GM12878 (cell line): ENCODE data around the gene SNX12. TPM values are rescaled to one million over a fixed set of nuclear protein-coding genes. Genes with fewer than 3 reads are reported as not detected.

ENCODE experiments used
- ATAC-seq: fragments of 200-7000 bp; cut with Tn5 transposase; 3 replicates; pipeline ENCODE4 v1.9.1; 2020; ENCODE audit warnings: mild to moderate bottlenecking, moderate library complexity
- BruUV-seq: library from RNA; stranded (reverse); fragments of 400-500 nt; replicated peaks from 2 replicates; lab custom pipeline; 2021; lab: Mats Ljungman, UMichigan
- CTCF ChIA-PET: fragments of 300-600 bp; sonication (Branson Sonifier 250); formaldehyde crosslinking; extraction: SDS; loops from one replicate; lab custom pipeline; 2021; ENCODE audit warnings: inconsistent platforms; lab: Yijun Ruan, JAX
- POLR2A ChIA-PET: fragments of 350-600 bp; formaldehyde crosslinking; extraction: SDS; loops from one replicate; lab custom pipeline; 2021; ENCODE audit warnings: inconsistent platforms; lab: Charles Lee
- RAD21 ChIA-PET: fragments of 300-600 bp; sonication (Branson Sonifier 250); formaldehyde crosslinking; loops from one replicate; lab custom pipeline; 2023; ENCODE audit warnings: antibody characterized with exemption; ENCODE audit not compliant: unreplicated experiment; lab: Charles Lee
- SMC1A ChIA-PET: fragments of 300-600 bp; sonication (Branson Sonifier 250); formaldehyde crosslinking; loops from one replicate; lab custom pipeline; 2023; ENCODE audit not compliant: unreplicated experiment, uncharacterized antibody; lab: Charles Lee
- DNase-seq: peaks from one replicate; pipeline ENCODE4 v3.0.0-alpha.2; 2011; ENCODE audit warnings: low read depth, low spot score
- FAIRE-seq: peaks from 3 replicates; lab custom pipeline; 2011; peaks lifted over from hg19 to GRCh38; lab: Jason Lieb, UNC
- H2AFZ ChIP-seq: 2 replicates; pipeline ENCODE4 v1.6.0; 2011; ENCODE audit warnings: low read depth, low read length, control low read depth; ENCODE audit not compliant: control insufficient read depth
- H3K27ac ChIP-seq: 2 replicates; pipeline ENCODE4 v1.5.1; 2011; ENCODE audit warnings: control low read depth; ENCODE audit not compliant: control insufficient read depth, insufficient read depth
- H3K27me3 ChIP-seq, 2 experiments: replicated peaks in 1 of 2; 2 replicates each; pipeline versions ENCODE4 v1.6.0 to v1.6.1; 2011; ENCODE audit warnings: low read length in 1 of 2; ENCODE audit not compliant: control insufficient read depth in 2 of 2, insufficient read depth in 2 of 2
- H3K36me3 ChIP-seq, 2 experiments: 2 replicates each; pipeline ENCODE4 v1.5.1; 2011; ENCODE audit warnings: low read length in 1 of 2; ENCODE audit not compliant: control insufficient read depth in 2 of 2, insufficient read depth in 2 of 2
- H3K4me1 ChIP-seq: 2 replicates; pipeline ENCODE4 v1.6.1; 2011; ENCODE audit warnings: mild to moderate bottlenecking, low read length, moderate library complexity, mixed read lengths; ENCODE audit not compliant: control insufficient read depth, insufficient read depth
- H3K4me2 ChIP-seq: 2 replicates; pipeline ENCODE4 v1.6.0; 2011; ENCODE audit warnings: control low read depth; ENCODE audit not compliant: control insufficient read depth, insufficient read depth
- H3K4me3 ChIP-seq: fragments of 200-600 bp; sonication (generic); 2 replicates; pipeline ENCODE4 v1.5.1; 2016
- H3K79me2 ChIP-seq: 2 replicates; pipeline ENCODE4 v1.6.0; 2011; ENCODE audit warnings: low read length; ENCODE audit not compliant: control insufficient read depth, insufficient read depth
- H3K9ac ChIP-seq: 2 replicates; pipeline ENCODE4 v1.8.0; 2011; ENCODE audit warnings: low read length, control low read depth, mixed read lengths; ENCODE audit not compliant: control insufficient read depth, insufficient read depth
- H3K9me3 ChIP-seq: replicated peaks from 3 replicates; pipeline ENCODE4 v1.5.1; 2011; ENCODE audit warnings: mild to moderate bottlenecking, low read length; ENCODE audit not compliant: control insufficient read depth, insufficient read depth
- H4K20me1 ChIP-seq: 2 replicates; pipeline ENCODE4 v1.6.0; 2011; ENCODE audit not compliant: control insufficient read depth, insufficient read depth
- CBX3 ChIP-seq: fragments of 200-600 bp; sonication (generic); IDR thresholded peaks from 2 replicates; pipeline ENCODE4 v1.6.1; 2016; ENCODE audit warnings: low read depth, borderline replicate concordance
- MTA2 ChIP-seq: fragments of 450-650 bp; IDR thresholded peaks from 2 replicates; pipeline ENCODE4 v1.6.1; 2016; ENCODE audit warnings: low read depth, mild to moderate bottlenecking, moderate library complexity
- POLR2A ChIP-seq: IDR thresholded peaks from 2 replicates; pipeline ENCODE4 v1.6.1; 2011; ENCODE audit warnings: low read depth, mild to moderate bottlenecking, low read length
- RAD21 ChIP-seq: IDR thresholded peaks from 2 replicates; pipeline ENCODE4 v1.6.1; 2011; ENCODE audit warnings: mild to moderate bottlenecking, low read depth, low read length, moderate library complexity; ENCODE audit not compliant: insufficient read depth
- ZBED1 ChIP-seq: IDR thresholded peaks from 2 replicates; pipeline ENCODE4 v1.6.1; 2016; ENCODE audit warnings: borderline replicate concordance
- WGBS: methylation state at CpG from one replicate; pipeline ENCODE4 v1.1.6; 2016; ENCODE audit warnings: low lambda C conversion rate; ENCODE audit not compliant: insufficient replicate concordance, insufficient coverage; ENCODE audit errors: missing lambda C conversion rate; 5-methylcytosine and 5-hydroxymethylcytosine counted together
- in situ Hi-C: fragments of 300-500 bp; cut with MboI; formaldehyde crosslinking; loops from 9 replicates; pipeline ENCODE4 v1.14.3; 2018; ENCODE audit warnings: mixed read lengths
- intact Hi-C: fragments of 100-400 bp; cut with micrococcal nuclease; formaldehyde crosslinking; loops from one replicate; pipeline ENCODE4 v1.14.2; 2022; ENCODE audit not compliant: unreplicated experiment
- polyA plus RNA-seq, 11 experiments: library from polyadenylated mRNA; depleted of rRNA in 4 of 11; unstranded in 6 of 11; stranded (reverse) in 5 of 11; fragments of >200 nt; fragmentation: Nextera tagmentation in 4 of 11; fragmentation: Illumina TruSeq in 1 of 11; extraction: Ambion mirVana in 4 of 11; extraction: Trizol in 1 of 11; gene quantifications; 1 replicate in 1 of 11; 2 replicates in 10 of 11; pipeline versions ENCODE4 v1.2.1 to v1.2.3, GENCODE V29; 2011 to 2016; ENCODE audit warnings: inconsistent platforms in 2 of 11, missing spikeins in 2 of 11, low read depth in 1 of 11
- total RNA-seq, 4 experiments: library from RNA; depleted of rRNA in 3 of 4; stranded (reverse); fragments of >200 nt in 3 of 4; fragmentation: Illumina TruSeq in 1 of 4; extraction: Trizol in 1 of 4; gene quantifications; 2 replicates each; pipeline versions ENCODE4 v1.2.1 to v1.2.3, GENCODE V29; 2013 to 2021
- TF ChIP-seq, protein P1 (sequence below), 3 experiments: IDR thresholded peaks in 2 of 3; conservative IDR thresholded peaks in 1 of 3; 2 replicates each; pipeline ENCODE4 v1.5.1; 2011; ENCODE audit warnings: low read depth in 3 of 3, low read length in 3 of 3, mild to moderate bottlenecking in 3 of 3, control low read depth in 2 of 3, moderate library complexity in 2 of 3, inconsistent platforms in 1 of 3, mixed read lengths in 1 of 3; ENCODE audit not compliant: control insufficient read depth in 2 of 3, insufficient read depth in 1 of 3; ENCODE audit errors: extremely low read depth in 1 of 3

SNX12 gene
- total and polyA plus RNA-seq, 10 of the 15 experiments (the other 5 are each of a cell fraction or from before 2014, with no cell fraction given), result 4.4 to 50.4 (median 34.2) TPM

DNA sequence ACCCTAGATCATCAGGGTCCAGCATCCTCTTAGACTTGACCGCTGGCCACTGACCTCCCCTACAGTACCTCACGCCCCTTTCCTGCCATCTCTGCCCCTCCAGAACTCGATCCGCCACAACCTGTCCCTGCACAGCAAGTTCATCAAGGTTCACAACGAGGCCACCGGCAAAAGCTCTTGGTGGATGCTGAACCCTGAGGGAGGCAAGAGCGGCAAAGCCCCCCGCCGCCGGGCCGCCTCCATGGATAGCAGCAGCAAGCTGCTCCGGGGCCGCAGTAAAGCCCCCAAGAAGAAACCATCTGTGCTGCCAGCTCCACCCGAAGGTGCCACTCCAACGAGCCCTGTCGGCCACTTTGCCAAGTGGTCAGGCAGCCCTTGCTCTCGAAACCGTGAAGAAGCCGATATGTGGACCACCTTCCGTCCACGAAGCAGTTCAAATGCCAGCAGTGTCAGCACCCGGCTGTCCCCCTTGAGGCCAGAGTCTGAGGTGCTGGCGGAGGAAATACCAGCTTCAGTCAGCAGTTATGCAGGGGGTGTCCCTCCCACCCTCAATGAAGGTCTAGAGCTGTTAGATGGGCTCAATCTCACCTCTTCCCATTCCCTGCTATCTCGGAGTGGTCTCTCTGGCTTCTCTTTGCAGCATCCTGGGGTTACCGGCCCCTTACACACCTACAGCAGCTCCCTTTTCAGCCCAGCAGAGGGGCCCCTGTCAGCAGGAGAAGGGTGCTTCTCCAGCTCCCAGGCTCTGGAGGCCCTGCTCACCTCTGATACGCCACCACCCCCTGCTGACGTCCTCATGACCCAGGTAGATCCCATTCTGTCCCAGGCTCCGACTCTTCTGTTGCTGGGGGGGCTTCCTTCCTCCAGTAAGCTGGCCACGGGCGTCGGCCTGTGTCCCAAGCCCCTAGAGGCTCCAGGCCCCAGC is 32.7 kb upstream of the SNX12 start:
- FAIRE-seq (no peak), ATAC-seq (no peak), DNase-seq (no peak)
- H3K4me1 ChIP-seq, result peaks cover 3% of the 10 kb centered on the region; the same call in 1 of the 2 replicates
- POLR2A ChIA-PET, result interaction anchor here (5.1 to 5.8 kb wide), 2 partner anchors 11 to 17 kb away, joined by 34 to 60 read pairs; partner anchors contain the start of genes IL2RG and MED12
- H3K36me3 ChIP-seq, result no peaks in the 10 kb centered on the region
- intact Hi-C loops (no loop called here), in situ Hi-C loops (no loop called here)
- H3K27me3 ChIP-seq, result no peaks in the 10 kb centered on the region
- H3K4me2 ChIP-seq, result no peak overlapping the region
- H3K4me3 ChIP-seq, result no peak overlapping the region
- CTCF ChIA-PET, result interaction anchor here (0.5 to 5.2 kb wide), 6 partner anchors 11 to 563 kb away, joined by 3 to 82 read pairs (median 24); partner anchors contain the start of genes IL2RG and MED12
- no peak overlapping the region for H3K27ac ChIP-seq
- RAD21 ChIA-PET, result interaction anchor here (0.6 to 3.3 kb wide), 6 partner anchors 11 to 79 kb away, joined by 3 to 29 read pairs (median 12); partner anchors contain the start of genes IL2RG, MED12 and NLGN3
- BruUV-seq, result no TSS peak
- H3K9ac ChIP-seq, result no peak overlapping the region
- WGBS, result 67% methylated on average over 31 of the region's 31 CpGs
- H3K9me3 ChIP-seq, result no peaks in the 10 kb centered on the region; the same call in 2 of the 3 replicates
- SMC1A ChIA-PET, result interaction anchor here (2.1 to 6.2 kb wide), 6 partner anchors 11 to 82 kb away, joined by 7 to 46 read pairs (median 16); partner anchors contain the start of genes IL2RG and MED12
- TF ChIP-seq CBX3 (no peak), POLR2A (peak; percentile 31; the same call in 1 of the 2 replicates), ZBED1 (no peak), MTA2 (no peak), RAD21 (0 out of 2 replicates have a peak, but pooled peaks have one; percentile 5)
- TF ChIP-seq, protein P1, sequence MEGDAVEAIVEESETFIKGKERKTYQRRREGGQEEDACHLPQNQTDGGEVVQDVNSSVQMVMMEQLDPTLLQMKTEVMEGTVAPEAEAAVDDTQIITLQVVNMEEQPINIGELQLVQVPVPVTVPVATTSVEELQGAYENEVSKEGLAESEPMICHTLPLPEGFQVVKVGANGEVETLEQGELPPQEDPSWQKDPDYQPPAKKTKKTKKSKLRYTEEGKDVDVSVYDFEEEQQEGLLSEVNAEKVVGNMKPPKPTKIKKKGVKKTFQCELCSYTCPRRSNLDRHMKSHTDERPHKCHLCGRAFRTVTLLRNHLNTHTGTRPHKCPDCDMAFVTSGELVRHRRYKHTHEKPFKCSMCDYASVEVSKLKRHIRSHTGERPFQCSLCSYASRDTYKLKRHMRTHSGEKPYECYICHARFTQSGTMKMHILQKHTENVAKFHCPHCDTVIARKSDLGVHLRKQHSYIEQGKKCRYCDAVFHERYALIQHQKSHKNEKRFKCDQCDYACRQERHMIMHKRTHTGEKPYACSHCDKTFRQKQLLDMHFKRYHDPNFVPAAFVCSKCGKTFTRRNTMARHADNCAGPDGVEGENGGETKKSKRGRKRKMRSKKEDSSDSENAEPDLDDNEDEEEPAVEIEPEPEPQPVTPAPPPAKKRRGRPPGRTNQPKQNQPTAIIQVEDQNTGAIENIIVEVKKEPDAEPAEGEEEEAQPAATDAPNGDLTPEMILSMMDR (IDR thresholded peaks at IDR 0.05 in 2 of 3, conservative IDR thresholded peaks at IDR 0.05 in 1 of 3; ENCODE audit: control insufficient read depth in 2 of 3, extremely low read depth in 1 of 3, insufficient read depth in 1 of 3, low read depth in 3 of 3, low read length in 3 of 3), result 0 out of 6 replicates have a peak, but pooled peaks of 2 of the 3 experiments have one; percentile 3 to 4
- no peak overlapping the region for H2AFZ ChIP-seq
- no peaks in the 10 kb centered on the region for H3K79me2 ChIP-seq
- no peaks in the 10 kb centered on the region for H4K20me1 ChIP-seq
